ENCODE results near the gene DLEC1. TPM values are rescaled to one million over a fixed set of nuclear protein-coding genes. Genes with fewer than 3 reads are reported as not detected.
A peak's percentile ranks its signal among the peaks of the same experiment; 100 is the strongest.

The DLEC1 gene
- total and polyA plus RNA-seq, 2 donors (not counting 1 experiment from before 2014, with no cell fraction given): under 0.01 to 0.02 TPM

DNA sequence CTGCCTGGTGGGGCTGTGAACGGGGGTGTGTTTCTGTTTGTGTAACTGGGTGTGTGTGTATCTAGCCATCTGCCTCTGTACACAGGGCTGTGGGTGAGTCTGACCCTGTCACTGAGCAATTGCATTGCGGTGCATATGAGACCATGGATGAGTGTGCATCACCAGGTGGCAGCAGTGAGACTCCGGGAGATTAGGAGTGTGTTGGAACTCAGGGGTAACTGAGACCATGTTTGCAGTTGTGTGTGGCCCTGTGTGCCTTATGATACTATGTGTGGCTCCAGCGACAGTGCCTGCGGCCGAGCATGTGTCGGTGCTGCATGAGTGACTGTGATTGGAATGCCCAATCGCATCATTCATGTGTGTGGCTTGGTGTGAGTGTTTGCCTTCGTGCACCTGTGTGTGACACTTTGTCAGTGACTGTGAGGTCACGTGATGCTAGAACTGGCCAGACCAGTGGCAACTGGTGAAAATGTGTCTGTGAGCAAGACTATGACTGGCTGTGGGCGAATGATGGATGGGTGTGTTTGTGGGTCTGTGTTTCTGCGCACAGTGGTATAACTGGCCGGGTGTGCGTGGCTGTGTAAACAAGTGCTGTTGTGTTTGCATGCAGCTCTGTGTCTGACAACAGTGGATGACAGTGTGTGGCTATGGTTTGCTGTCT, 34.5 kb upstream of the DLEC1 start:
- no peak overlapping the region for H3K9ac ChIP-seq (ENCODE audit: insufficient read depth, low read length)
- peaks cover 6% of the 10 kb centered on the region for H3K36me3 ChIP-seq (ENCODE audit: control insufficient read depth, insufficient read depth, low read length)
- no peaks in the 10 kb centered on the region for H3K27me3 ChIP-seq (ENCODE audit: control insufficient read depth, insufficient read depth, low read length)
- no peak overlapping the region for H3K4me3 ChIP-seq (replicated peaks in 1 of 4; ENCODE audit: control extremely low read depth in 1 of 4, insufficient read depth in 1 of 4, low read depth in 3 of 4, low read length in 4 of 4)
- H3K79me2 ChIP-seq (ENCODE audit: control insufficient read depth, insufficient read depth, low read length): no peaks in the 10 kb centered on the region
- no peak overlapping the region for H3K4me2 ChIP-seq (ENCODE audit: extremely low read depth, insufficient read depth, low read length)
- H3K4me1 ChIP-seq (ENCODE audit: control insufficient read depth, extremely low read depth, insufficient read depth, low read length): no peaks in the 10 kb centered on the region
- no peak overlapping the region for H2AFZ ChIP-seq (ENCODE audit: low read length)
- no peaks in the 10 kb centered on the region for H3K9me3 ChIP-seq (ENCODE audit: control insufficient read depth, insufficient read depth, low read depth, low read length)
- no peak for TF ChIP-seq EZH2 (IDR thresholded peaks at IDR 0.05; ENCODE audit: low read length, missing control alignments)
- TF ChIP-seq, protein P1, sequence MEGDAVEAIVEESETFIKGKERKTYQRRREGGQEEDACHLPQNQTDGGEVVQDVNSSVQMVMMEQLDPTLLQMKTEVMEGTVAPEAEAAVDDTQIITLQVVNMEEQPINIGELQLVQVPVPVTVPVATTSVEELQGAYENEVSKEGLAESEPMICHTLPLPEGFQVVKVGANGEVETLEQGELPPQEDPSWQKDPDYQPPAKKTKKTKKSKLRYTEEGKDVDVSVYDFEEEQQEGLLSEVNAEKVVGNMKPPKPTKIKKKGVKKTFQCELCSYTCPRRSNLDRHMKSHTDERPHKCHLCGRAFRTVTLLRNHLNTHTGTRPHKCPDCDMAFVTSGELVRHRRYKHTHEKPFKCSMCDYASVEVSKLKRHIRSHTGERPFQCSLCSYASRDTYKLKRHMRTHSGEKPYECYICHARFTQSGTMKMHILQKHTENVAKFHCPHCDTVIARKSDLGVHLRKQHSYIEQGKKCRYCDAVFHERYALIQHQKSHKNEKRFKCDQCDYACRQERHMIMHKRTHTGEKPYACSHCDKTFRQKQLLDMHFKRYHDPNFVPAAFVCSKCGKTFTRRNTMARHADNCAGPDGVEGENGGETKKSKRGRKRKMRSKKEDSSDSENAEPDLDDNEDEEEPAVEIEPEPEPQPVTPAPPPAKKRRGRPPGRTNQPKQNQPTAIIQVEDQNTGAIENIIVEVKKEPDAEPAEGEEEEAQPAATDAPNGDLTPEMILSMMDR (conservative IDR thresholded peaks at IDR 0.05 in 1 of 2, IDR thresholded peaks at IDR 0.05 in 1 of 2; ENCODE audit: low read depth in 1 of 2, low read length in 2 of 2): peak; percentile 57 to 76
- H4K20me1 ChIP-seq (ENCODE audit: control insufficient read depth, extremely low read depth, insufficient read depth, low read length): no peaks in the 10 kb centered on the region
- H3K27ac ChIP-seq (ENCODE audit: insufficient read depth, low read length): no peak overlapping the region
- DNase-seq (ENCODE audit: low read depth in 2 of 2): peak; percentile 51 to 62

DNA sequence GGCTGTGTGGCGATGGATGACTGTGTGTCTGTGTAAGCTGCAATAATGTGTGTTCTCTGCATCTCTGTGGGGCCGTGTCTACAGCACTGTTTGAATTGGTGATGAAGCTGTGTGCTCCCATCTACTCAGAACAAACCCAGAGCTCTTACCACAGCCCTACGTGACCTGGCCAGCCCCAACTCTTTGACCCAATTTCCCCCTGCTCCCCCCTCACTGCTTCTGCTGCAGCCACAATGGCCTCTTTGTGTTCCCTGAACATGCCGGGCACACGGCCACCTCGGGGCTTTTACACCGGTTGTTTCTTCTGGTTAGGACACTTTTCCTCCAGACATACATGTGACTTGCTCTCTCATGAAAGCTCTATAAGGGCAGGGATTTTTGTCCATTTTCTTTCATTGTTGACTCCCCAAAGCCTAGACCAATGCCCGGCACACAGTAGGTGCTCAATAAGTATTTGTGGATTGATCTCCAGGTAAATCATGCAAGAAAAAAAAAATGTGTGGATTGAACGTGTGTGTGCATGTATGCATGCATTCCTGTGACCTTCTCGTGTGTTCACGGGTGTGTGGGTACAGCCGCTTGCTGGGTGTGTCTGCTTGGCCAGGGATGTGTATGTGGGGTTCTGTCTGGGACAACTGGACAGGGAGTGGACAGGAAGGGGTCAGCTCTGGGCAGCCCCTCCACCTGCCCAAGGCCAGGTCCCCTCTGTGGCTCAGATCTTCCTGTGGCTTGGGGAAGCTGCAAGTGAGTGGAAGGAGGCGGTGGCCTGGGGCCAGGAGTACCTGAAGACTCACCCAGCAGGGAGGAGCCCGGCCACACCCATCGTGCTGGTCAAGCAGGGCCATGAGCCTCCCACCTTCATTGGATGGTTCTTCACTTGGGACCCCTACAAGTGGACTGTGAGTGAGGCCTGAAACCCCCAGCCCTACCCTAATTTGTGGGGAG, 33.7 kb upstream of the DLEC1 start:
- no peaks in the 10 kb centered on the region for H3K4me1 ChIP-seq (ENCODE audit: control insufficient read depth, extremely low read depth, insufficient read depth, low read length)
- H3K27me3 ChIP-seq (ENCODE audit: control insufficient read depth, insufficient read depth, low read length): no peaks in the 10 kb centered on the region
- peaks cover 5% of the 10 kb centered on the region for H3K36me3 ChIP-seq (ENCODE audit: control insufficient read depth, insufficient read depth, low read length)
- H2AFZ ChIP-seq (ENCODE audit: low read length): no peak overlapping the region
- TF ChIP-seq, protein P1 (conservative IDR thresholded peaks at IDR 0.05 in 1 of 2, IDR thresholded peaks at IDR 0.05 in 1 of 2; ENCODE audit: low read depth in 1 of 2, low read length in 2 of 2): no peak
- no peak for TF ChIP-seq EZH2 (IDR thresholded peaks at IDR 0.05; ENCODE audit: low read length, missing control alignments)
- no peak overlapping the region for H3K27ac ChIP-seq (ENCODE audit: insufficient read depth, low read length)
- DNase-seq (ENCODE audit: low read depth in 2 of 2): peak in 1 of 2 donors; percentile 29
- no peak overlapping the region for H3K4me2 ChIP-seq (ENCODE audit: extremely low read depth, insufficient read depth, low read length)
- H3K4me3 ChIP-seq (replicated peaks in 1 of 4; ENCODE audit: control extremely low read depth in 1 of 4, insufficient read depth in 1 of 4, low read depth in 3 of 4, low read length in 4 of 4): no peak overlapping the region
- H3K9ac ChIP-seq (ENCODE audit: insufficient read depth, low read length): no peak overlapping the region
- no peaks in the 10 kb centered on the region for H3K79me2 ChIP-seq (ENCODE audit: control insufficient read depth, insufficient read depth, low read length)
- no peaks in the 10 kb centered on the region for H4K20me1 ChIP-seq (ENCODE audit: control insufficient read depth, extremely low read depth, insufficient read depth, low read length)
- H3K9me3 ChIP-seq (ENCODE audit: control insufficient read depth, insufficient read depth, low read depth, low read length): no peaks in the 10 kb centered on the region

DNA sequence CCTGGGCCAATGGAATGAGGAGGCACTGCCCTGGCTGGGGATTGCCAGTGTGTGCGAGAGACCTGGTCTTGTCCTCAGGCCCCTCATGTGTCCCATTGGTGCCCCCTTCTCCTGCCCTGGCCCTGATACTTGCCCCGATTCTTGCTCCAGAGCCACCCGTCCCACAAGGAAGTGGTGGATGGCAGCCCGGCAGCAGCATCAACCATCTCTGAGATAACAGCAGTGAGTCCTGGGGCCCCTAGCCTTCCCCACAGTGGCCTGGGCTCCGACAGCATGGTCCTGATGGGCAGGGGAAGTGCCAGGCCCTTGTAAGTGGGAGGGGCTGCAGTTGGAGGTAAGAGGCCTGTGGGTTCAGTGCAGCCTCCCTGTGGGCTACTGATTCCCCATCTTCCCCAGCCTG, 33.0 kb upstream of the DLEC1 start:
- Histone ChIP-seq H3K9me3 (ENCODE audit: control insufficient read depth, insufficient read depth, low read depth, low read length) (no peaks in the 10 kb centered on the region), H3K36me3 (ENCODE audit: control insufficient read depth, insufficient read depth, low read length) (peaks cover 5% of the 10 kb centered on the region), H2AFZ (ENCODE audit: low read length) (no peak overlapping the region), H3K4me1 (ENCODE audit: control insufficient read depth, extremely low read depth, insufficient read depth, low read length) (no peaks in the 10 kb centered on the region), H3K27me3 (ENCODE audit: control insufficient read depth, insufficient read depth, low read length) (no peaks in the 10 kb centered on the region), H3K4me2 (ENCODE audit: extremely low read depth, insufficient read depth, low read length) (no peak overlapping the region), H4K20me1 (ENCODE audit: control insufficient read depth, extremely low read depth, insufficient read depth, low read length) (no peaks in the 10 kb centered on the region), H3K4me3 (replicated peaks in 1 of 4; ENCODE audit: control extremely low read depth in 1 of 4, insufficient read depth in 1 of 4, low read depth in 3 of 4, low read length in 4 of 4) (no peak overlapping the region), H3K79me2 (ENCODE audit: control insufficient read depth, insufficient read depth, low read length) (no peaks in the 10 kb centered on the region), H3K9ac (ENCODE audit: insufficient read depth, low read length) (no peak overlapping the region), H3K27ac (ENCODE audit: insufficient read depth, low read length) (no peak overlapping the region)
- TF ChIP-seq EZH2 (IDR thresholded peaks at IDR 0.05; ENCODE audit: low read length, missing control alignments): no peak
- TF ChIP-seq, protein P1 (conservative IDR thresholded peaks at IDR 0.05 in 1 of 2, IDR thresholded peaks at IDR 0.05 in 1 of 2; ENCODE audit: low read depth in 1 of 2, low read length in 2 of 2): no peak
- DNase-seq (ENCODE audit: low read depth in 2 of 2): no peak
